Stimulated activated CD8-positive, alpha-beta memory T cell treated with anti-CD3 and anti-CD28 coated beads, Interleukin-15, amount 100 ng/mL, for 24 hours (primary cell): ENCODE measurements around the gene CALN1.
"Not testable (repeated sequence)": the region's sequence is repeated elsewhere in the genome, so short reads cannot be mapped to it uniquely, and the experiment has no call there.

ENCODE experiments used
- DNase-seq: peaks from one replicate; pipeline ENCODE4 v3.0.0-alpha.2; 2020; ENCODE audit warnings: low read depth

CALN1 gene

GRCh38 chr7:72267291-72267800 lies 144.8 kb downstream of the CALN1 start:
- DNase-seq: no peak

GRCh38 chr7:72266771-72267170 lies 145.4 kb downstream of the CALN1 start:
- DNase-seq: no peak

- DNase-seq: no peak
Measured at GRCh38 chr7:72265071-72265904, 146.8 kb downstream of the CALN1 start.

GRCh38 chr7:72260406-72260805 lies 151.7 kb downstream of the CALN1 start:
- no peak for DNase-seq

- no peak for DNase-seq
Measured at GRCh38 chr7:72258074-72258473, 154.1 kb downstream of the CALN1 start.

- DNase-seq: no peak
Measured at GRCh38 chr7:72254455-72254854, 157.7 kb downstream of the CALN1 start.

GRCh38 chr7:72249106-72249505 lies 163.0 kb downstream of the CALN1 start:
- no peak for DNase-seq

GRCh38 chr7:72244826-72245398 lies 167.2 kb downstream of the CALN1 start:
- no peak for DNase-seq

- DNase-seq: no peak
Measured at GRCh38 chr7:72243329-72243728, 168.8 kb downstream of the CALN1 start.

GRCh38 chr7:72235351-72235750 lies 176.8 kb downstream of the CALN1 start:
- no peak for DNase-seq

- no peak for DNase-seq
Measured at GRCh38 chr7:72234086-72234485, 178.1 kb downstream of the CALN1 start.

GRCh38 chr7:72230281-72230680 lies 181.9 kb downstream of the CALN1 start:
- DNase-seq: no peak

- no peak for DNase-seq
Measured at GRCh38 chr7:72223351-72223750, 188.8 kb downstream of the CALN1 start.

GRCh38 chr7:72222136-72222535 lies 190.0 kb downstream of the CALN1 start:
- no peak for DNase-seq

GRCh38 chr7:72219500-72219899 lies 192.6 kb downstream of the CALN1 start:
- no peak for DNase-seq

GRCh38 chr7:72217151-72217550 lies 195.0 kb downstream of the CALN1 start:
- no peak for DNase-seq

GRCh38 chr7:72213769-72214168 lies 198.4 kb downstream of the CALN1 start:
- no peak for DNase-seq

GRCh38 chr7:72213081-72213480 lies 199.1 kb downstream of the CALN1 start:
- DNase-seq: no peak

GRCh38 chr7:72211175-72211574 lies 201.0 kb downstream of the CALN1 start:
- no peak for DNase-seq

GRCh38 chr7:72209006-72209405 lies 203.1 kb downstream of the CALN1 start:
- not testable (repeated sequence) for DNase-seq

GRCh38 chr7:72196176-72196575 lies 216.0 kb downstream of the CALN1 start:
- no peak for DNase-seq

GRCh38 chr7:72190919-72191318 lies 221.2 kb downstream of the CALN1 start:
- no peak for DNase-seq

- DNase-seq: no peak
Measured at GRCh38 chr7:72190146-72190545, 222.0 kb downstream of the CALN1 start.

- DNase-seq: no peak
Measured at GRCh38 chr7:72187179-72187578, 225.0 kb downstream of the CALN1 start.
